Activated CD4-positive, alpha-beta T cell treated with anti-CD3 and anti-CD28 coated beads, Interleukin-2, amount 50 U/mL, for 24 hours (primary cell): ENCODE data around the gene CBY3.
A peak's percentile ranks its signal among the peaks of the same experiment; 100 is the strongest.
"Not testable (repeated sequence)": the region's sequence is repeated elsewhere in the genome, so short reads cannot be mapped to it uniquely, and the experiment has no call there.

Source experiments
- DNase-seq, 2 donors: peaks; one replicate each; pipeline ENCODE4 v3.0.0-alpha.2; 2020; ENCODE audit warnings: low read depth in 1 of 2, low spot score in 1 of 2

CBY3 gene

GRCh38 chr5:179680780-179681401 is at the start of gene CBY3:
Gene CBY3, minus strand, starts transcription at chr5:179681034. Its CDS starts 116 bp downstream, at chr5:179680918.
- no peak for DNase-seq

- no peak for DNase-seq
Measured at GRCh38 chr5:179730356-179730755, 49.5 kb upstream of the CBY3 start.

- DNase-seq = no peak
Measured at GRCh38 chr5:179729727-179730126, 48.9 kb upstream of the CBY3 start.

- no peak for DNase-seq
Measured at GRCh38 chr5:179729303-179729702, 48.5 kb upstream of the CBY3 start.

- no peak for DNase-seq
Measured at GRCh38 chr5:179727106-179727505, 46.3 kb upstream of the CBY3 start.

GRCh38 chr5:179724163-179724562 is 43.3 kb upstream of the CBY3 start:
- no peak for DNase-seq

- DNase-seq = no peak
Measured at GRCh38 chr5:179720222-179720621, 39.4 kb upstream of the CBY3 start.

- no peak for DNase-seq
Measured at GRCh38 chr5:179716286-179716685, 35.5 kb upstream of the CBY3 start.

GRCh38 chr5:179700401-179700918 is 19.6 kb upstream of the CBY3 start:
- no peak for DNase-seq

GRCh38 chr5:179699616-179700237 is 18.9 kb upstream of the CBY3 start:
- peak; percentile 20 to 34 for DNase-seq

GRCh38 chr5:179698935-179699615 is 18.2 kb upstream of the CBY3 start, which contains the start of gene CANX:
Gene CANX, plus strand, starts transcription at chr5:179698967. Its CDS starts 6,715 bp downstream, at chr5:179705682.
- peak in 1 of 2 donors; percentile 14 for DNase-seq

- DNase-seq = peak; percentile 92 to 99
Measured at GRCh38 chr5:179697993-179698934, 17.4 kb upstream of the CBY3 start.

- DNase-seq = not testable (repeated sequence)
Measured at GRCh38 chr5:179697543-179697942, 16.7 kb upstream of the CBY3 start.

- no peak for DNase-seq
Measured at GRCh38 chr5:179697108-179697507, 16.3 kb upstream of the CBY3 start.

GRCh38 chr5:179696603-179697002 is 15.8 kb upstream of the CBY3 start:
- DNase-seq = no peak

GRCh38 chr5:179694561-179694960 is 13.7 kb upstream of the CBY3 start:
- DNase-seq = no peak

GRCh38 chr5:179689212-179689611 is 8.4 kb upstream of the CBY3 start:
- DNase-seq = not testable (repeated sequence)

- no peak for DNase-seq
Measured at GRCh38 chr5:179680014-179680779, 637 bp downstream of the CBY3 start.

- DNase-seq = peak in 1 of 2 donors; percentile 28
Measured at GRCh38 chr5:179679014-179679674, 1.7 kb downstream of the CBY3 start.
